ENCODE results near the gene SMYD5.
A peak's percentile ranks its signal among the peaks of the same experiment; 100 is the strongest.

The SMYD5 gene

DNA sequence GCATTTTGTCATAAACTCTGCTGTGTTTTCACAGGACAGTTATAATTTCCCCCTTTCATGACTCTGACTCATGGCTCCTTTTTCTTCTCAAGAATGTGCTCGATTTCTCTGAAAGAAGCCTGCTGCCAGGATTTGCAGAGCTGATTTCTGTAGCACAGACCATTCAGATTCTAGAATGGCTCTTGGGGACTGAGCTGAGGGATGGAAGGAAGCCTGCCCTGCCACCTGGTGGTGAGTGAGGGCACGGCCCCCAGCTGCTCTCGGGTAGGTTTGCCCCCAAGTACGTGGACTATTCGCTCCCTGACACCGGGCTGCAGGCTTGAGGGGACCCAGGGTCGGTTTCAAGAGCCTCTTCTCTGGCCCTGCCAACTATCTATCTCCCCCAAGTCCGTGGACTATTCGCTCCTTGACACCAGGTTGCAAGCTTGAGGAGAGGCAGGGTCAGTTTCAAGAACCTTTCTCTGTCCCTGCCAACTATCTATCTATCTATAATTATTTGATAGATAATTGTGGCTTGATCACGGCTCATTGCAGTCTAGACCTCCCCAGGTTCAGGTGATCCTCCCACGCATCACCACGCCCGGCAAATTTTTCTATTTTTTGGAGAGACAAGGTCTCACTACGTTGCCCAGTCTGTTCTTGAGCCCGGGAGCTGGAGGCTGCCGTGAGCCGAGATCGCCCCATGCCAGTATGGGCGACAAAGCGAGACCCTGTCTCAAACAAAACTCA lies 1.4 kb upstream of the SMYD5 start:
- Histone ChIP-seq H3K9ac (ENCODE audit: low read length) (no peak overlapping the region), H4K20me1 (ENCODE audit: low read depth, low read length) (no peaks in the 10 kb centered on the region), H3K27me3 (ENCODE audit: low read length) (no peaks in the 10 kb centered on the region), H3K4me2 (ENCODE audit: low read depth, low read length, poor library complexity, severe bottlenecking) (peak overlapping the region; percentile 9), H3K4me3 (ENCODE audit: insufficient read depth, low read length, poor library complexity, severe bottlenecking) (no peak overlapping the region), H3K36me3 (ENCODE audit: low read length) (no peaks in the 10 kb centered on the region), H3K9me3 (ENCODE audit: insufficient read depth, low read length) (no peaks in the 10 kb centered on the region), H3K79me2 (ENCODE audit: insufficient read depth, low read length) (peaks cover 33% of the 10 kb centered on the region), H3F3A (ENCODE audit: insufficient read depth) (no peaks in the 10 kb centered on the region), H3K9me2 (replicated peaks; ENCODE audit: insufficient read depth, low read length) (no peaks in the 10 kb centered on the region), H2AFZ (ENCODE audit: low read depth, low read length, severe bottlenecking) (no peak overlapping the region), H3K27ac (ENCODE audit: low read depth, low read length) (no peak overlapping the region)
- TF ChIP-seq, protein P1, sequence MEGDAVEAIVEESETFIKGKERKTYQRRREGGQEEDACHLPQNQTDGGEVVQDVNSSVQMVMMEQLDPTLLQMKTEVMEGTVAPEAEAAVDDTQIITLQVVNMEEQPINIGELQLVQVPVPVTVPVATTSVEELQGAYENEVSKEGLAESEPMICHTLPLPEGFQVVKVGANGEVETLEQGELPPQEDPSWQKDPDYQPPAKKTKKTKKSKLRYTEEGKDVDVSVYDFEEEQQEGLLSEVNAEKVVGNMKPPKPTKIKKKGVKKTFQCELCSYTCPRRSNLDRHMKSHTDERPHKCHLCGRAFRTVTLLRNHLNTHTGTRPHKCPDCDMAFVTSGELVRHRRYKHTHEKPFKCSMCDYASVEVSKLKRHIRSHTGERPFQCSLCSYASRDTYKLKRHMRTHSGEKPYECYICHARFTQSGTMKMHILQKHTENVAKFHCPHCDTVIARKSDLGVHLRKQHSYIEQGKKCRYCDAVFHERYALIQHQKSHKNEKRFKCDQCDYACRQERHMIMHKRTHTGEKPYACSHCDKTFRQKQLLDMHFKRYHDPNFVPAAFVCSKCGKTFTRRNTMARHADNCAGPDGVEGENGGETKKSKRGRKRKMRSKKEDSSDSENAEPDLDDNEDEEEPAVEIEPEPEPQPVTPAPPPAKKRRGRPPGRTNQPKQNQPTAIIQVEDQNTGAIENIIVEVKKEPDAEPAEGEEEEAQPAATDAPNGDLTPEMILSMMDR (IDR thresholded peaks at IDR 0.05; ENCODE audit: insufficient read depth, low read length, poor library complexity, severe bottlenecking), result peak; percentile 88
- TF ChIP-seq EZH2phosphoT487 (conservative IDR thresholded peaks at IDR 0.05; ENCODE audit: low read length), result no peak

DNA sequence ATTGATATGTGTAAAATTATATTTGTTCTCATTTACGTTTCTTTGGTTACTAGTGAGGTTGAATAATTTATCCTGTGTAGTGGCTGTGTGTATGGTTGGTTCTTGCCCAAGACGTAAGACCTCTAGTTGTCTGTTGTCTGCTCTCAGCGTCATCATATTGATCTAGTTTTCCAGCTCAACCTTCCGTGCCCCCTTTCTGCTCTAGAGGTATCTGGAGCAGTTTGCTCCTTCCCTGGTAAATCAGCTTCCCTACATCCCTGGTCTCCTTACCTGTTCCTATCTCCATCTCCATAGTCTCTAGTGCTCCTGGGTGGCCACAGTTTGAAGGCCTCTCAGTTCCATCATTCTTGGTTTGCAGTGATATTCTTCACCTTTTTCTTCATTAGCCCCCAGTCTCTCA lies 1.2 kb downstream of the SMYD5 start:
- peak overlapping the region; percentile 62 for H3K4me3 ChIP-seq (ENCODE audit: insufficient read depth, low read length, poor library complexity, severe bottlenecking)
- TF ChIP-seq EZH2phosphoT487 (conservative IDR thresholded peaks at IDR 0.05; ENCODE audit: low read length), result no peak
- TF ChIP-seq, protein P1 (IDR thresholded peaks at IDR 0.05; ENCODE audit: insufficient read depth, low read length, poor library complexity, severe bottlenecking), result no peak
- no peaks in the 10 kb centered on the region for H3K27me3 ChIP-seq (ENCODE audit: low read length)
- H3K9me2 ChIP-seq (replicated peaks; ENCODE audit: insufficient read depth, low read length), result no peaks in the 10 kb centered on the region
- H3K36me3 ChIP-seq (ENCODE audit: low read length), result no peaks in the 10 kb centered on the region
- no peak overlapping the region for H2AFZ ChIP-seq (ENCODE audit: low read depth, low read length, severe bottlenecking)
- no peaks in the 10 kb centered on the region for H4K20me1 ChIP-seq (ENCODE audit: low read depth, low read length)
- no peaks in the 10 kb centered on the region for H3F3A ChIP-seq (ENCODE audit: insufficient read depth)
- peak overlapping the region; percentile 72 for H3K9ac ChIP-seq (ENCODE audit: low read length)
- peak overlapping the region; percentile 87 for H3K4me2 ChIP-seq (ENCODE audit: low read depth, low read length, poor library complexity, severe bottlenecking)
- no peaks in the 10 kb centered on the region for H3K9me3 ChIP-seq (ENCODE audit: insufficient read depth, low read length)
- H3K27ac ChIP-seq (ENCODE audit: low read depth, low read length), result no peak overlapping the region; the same call in 1 of the 2 replicates
- H3K79me2 ChIP-seq (ENCODE audit: insufficient read depth, low read length), result peaks cover 43% of the 10 kb centered on the region

DNA sequence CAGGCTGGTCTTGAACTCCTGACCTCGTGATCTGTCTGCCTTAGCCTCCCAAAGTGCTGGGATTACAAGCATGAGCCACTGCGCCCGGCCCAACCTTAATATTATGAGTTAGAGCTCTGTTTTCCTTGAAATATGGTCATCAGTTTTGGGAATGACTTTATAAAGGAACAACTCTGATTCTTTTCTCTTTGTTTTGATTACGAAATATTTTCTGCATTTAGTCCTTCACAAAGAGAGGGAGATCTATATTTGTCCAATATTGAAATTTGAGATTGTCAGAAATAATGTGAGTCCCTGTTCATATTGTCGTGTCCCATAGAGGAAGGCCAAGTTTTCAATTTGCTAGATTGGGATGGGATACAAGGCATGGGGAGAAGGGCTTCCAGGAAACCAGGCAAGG lies 3.1 kb downstream of the SMYD5 start:
- H3K9me3 ChIP-seq (ENCODE audit: insufficient read depth, low read length), result no peaks in the 10 kb centered on the region
- H3K9me2 ChIP-seq (replicated peaks; ENCODE audit: insufficient read depth, low read length), result no peaks in the 10 kb centered on the region
- H3K79me2 ChIP-seq (ENCODE audit: insufficient read depth, low read length), result peaks cover 43% of the 10 kb centered on the region
- H3K4me3 ChIP-seq (ENCODE audit: insufficient read depth, low read length, poor library complexity, severe bottlenecking), result no peak overlapping the region
- H3K4me2 ChIP-seq (ENCODE audit: low read depth, low read length, poor library complexity, severe bottlenecking), result no peak overlapping the region
- no peak overlapping the region for H3K9ac ChIP-seq (ENCODE audit: low read length)
- TF ChIP-seq EZH2phosphoT487 (conservative IDR thresholded peaks at IDR 0.05; ENCODE audit: low read length), result no peak
- TF ChIP-seq, protein P1 (IDR thresholded peaks at IDR 0.05; ENCODE audit: insufficient read depth, low read length, poor library complexity, severe bottlenecking), result no peak
- H2AFZ ChIP-seq (ENCODE audit: low read depth, low read length, severe bottlenecking), result no peak overlapping the region
- H3K36me3 ChIP-seq (ENCODE audit: low read length), result no peaks in the 10 kb centered on the region
- no peaks in the 10 kb centered on the region for H4K20me1 ChIP-seq (ENCODE audit: low read depth, low read length)
- H3K27me3 ChIP-seq (ENCODE audit: low read length), result no peaks in the 10 kb centered on the region
- H3F3A ChIP-seq (ENCODE audit: insufficient read depth), result no peaks in the 10 kb centered on the region
- no peak overlapping the region for H3K27ac ChIP-seq (ENCODE audit: low read depth, low read length)
